SU-DHL-6 (cell line): ENCODE measurements around the gene CXCR5.

Source experiments
- CTCF ChIP-seq: fragments of 200-600 bp; sonication (generic); IDR thresholded peaks from one replicate; pipeline ENCODE4 v1.5.1; 2017; ENCODE audit warnings: antibody characterized with exemption, mild to moderate bottlenecking, low read length, moderate library complexity; ENCODE audit not compliant: insufficient read depth, poor library complexity, severe bottlenecking
- EZH2phosphoT487 ChIP-seq: fragments of 200-600 bp; sonication (generic), shearing (Covaris generic); conservative IDR thresholded peaks from 2 replicates; pipeline ENCODE4 v1.6.1; 2018; ENCODE audit warnings: mild to moderate bottlenecking, antibody characterized with exemption, low read length, moderate library complexity, mixed read lengths

DNA sequence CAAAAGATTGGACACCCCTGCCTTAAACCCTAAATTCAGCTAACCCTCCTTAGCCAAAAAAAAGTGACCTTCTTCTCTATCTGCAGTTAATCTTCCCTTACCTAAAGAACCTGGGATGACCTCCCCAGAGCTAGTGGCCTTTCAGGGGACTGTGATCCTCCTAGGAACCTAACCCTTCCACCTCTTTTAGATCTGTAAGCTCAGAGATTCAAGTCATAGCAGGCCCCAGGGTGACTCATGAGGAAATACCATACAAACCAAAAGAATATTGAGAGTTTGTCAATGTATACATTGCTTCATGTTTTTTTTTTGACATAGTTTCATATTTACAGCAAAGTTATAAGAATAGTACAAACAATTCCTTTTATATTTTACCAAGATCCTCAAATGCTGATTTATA is 38.3 kb upstream of the CXCR5 start:
- TF ChIP-seq CTCF (no peak), EZH2phosphoT487 (no peak)
